ENCODE results near the gene SERPINB1.
"Not testable (repeated sequence)": the region's sequence is repeated elsewhere in the genome, so short reads cannot be mapped to it uniquely, and the experiment has no call there.

SERPINB1 gene

DNA sequence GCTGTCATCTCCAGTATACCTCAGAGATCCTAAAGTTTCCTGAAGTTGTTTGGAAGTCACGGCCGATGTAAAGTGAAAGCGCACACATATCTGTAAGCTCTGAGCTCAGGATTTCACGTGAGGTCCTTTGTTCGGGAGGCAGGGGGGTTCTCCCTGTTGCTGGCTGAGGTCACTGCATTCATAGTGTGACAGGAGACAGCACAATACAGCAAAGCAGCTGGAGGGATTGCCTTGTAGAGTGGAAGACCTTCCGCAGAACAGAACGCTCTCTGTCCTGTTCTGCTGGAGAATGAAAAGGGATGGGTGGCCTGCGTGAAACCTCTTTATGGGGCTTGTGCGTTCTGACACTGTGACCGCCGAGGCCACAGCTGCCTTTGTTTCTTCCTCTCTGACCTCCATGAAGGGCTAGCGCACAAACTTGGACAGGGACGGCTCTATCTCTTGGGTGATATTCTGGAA, 13.4 kb upstream of the SERPINB1 start:
- no peak overlapping the region for H3K4me3 ChIP-seq (ENCODE audit: low read depth, low read length)

DNA sequence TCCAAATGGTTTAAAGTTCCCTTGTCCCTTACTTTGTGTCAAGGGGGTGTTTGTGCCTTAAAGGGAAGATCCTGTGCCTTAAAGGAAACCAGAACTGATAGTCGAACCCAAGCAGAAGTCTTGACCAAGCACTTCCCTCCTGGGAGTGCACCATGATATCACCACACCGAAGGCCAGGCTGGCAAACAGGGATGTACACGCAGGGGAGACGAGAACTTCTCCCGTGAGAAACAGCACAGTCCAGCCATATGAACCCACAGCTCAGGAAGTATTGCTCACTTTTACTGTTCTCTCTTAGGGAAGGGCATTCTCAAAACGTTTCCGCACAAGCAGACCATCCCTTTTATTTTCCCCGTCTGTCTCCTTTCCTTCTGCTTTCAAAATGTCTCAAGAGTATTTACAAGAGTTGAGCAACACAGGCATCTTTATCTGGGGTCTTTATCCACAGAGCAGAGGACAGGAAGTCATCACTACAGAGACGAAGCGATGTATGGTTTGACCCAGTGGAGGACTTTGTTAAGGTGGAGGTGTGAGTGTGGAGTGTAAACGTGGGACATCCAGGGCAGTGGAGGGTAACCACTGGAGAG, 12.8 kb upstream of the SERPINB1 start:
- no peak for DNase-seq
- Histone ChIP-seq H3K27me3 (no peaks in the 10 kb centered on the region), H3K36me3 (no peaks in the 10 kb centered on the region), H3K4me3 (ENCODE audit: low read depth, low read length) (no peak overlapping the region), H3K9me3 (no peaks in the 10 kb centered on the region), H3K4me1 (peaks cover 14% of the 10 kb centered on the region)
- TF ChIP-seq, protein P1, sequence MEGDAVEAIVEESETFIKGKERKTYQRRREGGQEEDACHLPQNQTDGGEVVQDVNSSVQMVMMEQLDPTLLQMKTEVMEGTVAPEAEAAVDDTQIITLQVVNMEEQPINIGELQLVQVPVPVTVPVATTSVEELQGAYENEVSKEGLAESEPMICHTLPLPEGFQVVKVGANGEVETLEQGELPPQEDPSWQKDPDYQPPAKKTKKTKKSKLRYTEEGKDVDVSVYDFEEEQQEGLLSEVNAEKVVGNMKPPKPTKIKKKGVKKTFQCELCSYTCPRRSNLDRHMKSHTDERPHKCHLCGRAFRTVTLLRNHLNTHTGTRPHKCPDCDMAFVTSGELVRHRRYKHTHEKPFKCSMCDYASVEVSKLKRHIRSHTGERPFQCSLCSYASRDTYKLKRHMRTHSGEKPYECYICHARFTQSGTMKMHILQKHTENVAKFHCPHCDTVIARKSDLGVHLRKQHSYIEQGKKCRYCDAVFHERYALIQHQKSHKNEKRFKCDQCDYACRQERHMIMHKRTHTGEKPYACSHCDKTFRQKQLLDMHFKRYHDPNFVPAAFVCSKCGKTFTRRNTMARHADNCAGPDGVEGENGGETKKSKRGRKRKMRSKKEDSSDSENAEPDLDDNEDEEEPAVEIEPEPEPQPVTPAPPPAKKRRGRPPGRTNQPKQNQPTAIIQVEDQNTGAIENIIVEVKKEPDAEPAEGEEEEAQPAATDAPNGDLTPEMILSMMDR (IDR thresholded peaks at IDR 0.05; ENCODE audit: low read depth, low read length), result no peak

More for the DNA sequence above, 13.4 kb upstream of the SERPINB1 start:
- H3K27me3 ChIP-seq, result no peaks in the 10 kb centered on the region
- DNase-seq, result no peak
- no peaks in the 10 kb centered on the region for H3K36me3 ChIP-seq
- TF ChIP-seq, protein P1 (IDR thresholded peaks at IDR 0.05; ENCODE audit: low read depth, low read length), result no peak
- no peaks in the 10 kb centered on the region for H3K9me3 ChIP-seq
- H3K4me1 ChIP-seq, result peaks cover 14% of the 10 kb centered on the region

DNA sequence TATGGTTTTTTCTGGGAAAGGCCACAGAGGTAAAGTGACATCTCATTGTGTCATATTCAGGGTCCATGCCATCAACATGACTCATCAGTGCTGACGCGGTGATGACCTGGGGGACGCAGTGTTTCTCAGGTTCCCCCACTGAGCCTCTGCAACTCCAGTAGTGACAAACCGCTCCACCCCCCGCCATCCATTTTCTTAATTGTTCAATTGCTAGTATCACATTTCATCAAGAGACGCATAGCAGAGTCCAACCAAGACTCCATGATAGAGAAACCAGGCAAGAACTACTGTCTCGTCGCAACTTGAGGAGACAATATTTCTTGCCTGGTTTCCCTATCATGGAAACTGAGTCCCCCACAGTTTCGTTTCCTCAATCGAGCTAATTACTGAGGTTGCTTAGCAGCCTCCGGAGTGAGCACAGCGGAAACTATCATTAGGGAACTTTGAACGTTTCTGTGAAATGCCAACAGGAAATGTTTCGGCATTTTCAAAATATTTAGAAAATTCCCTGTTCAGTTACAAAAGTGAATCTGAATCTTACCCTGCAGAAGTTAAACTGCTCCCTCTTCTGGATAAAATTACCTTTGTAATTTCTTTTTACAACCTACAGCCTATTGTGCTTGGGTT, 12.2 kb upstream of the SERPINB1 start:
- Histone ChIP-seq H3K4me1 (peaks cover 13% of the 10 kb centered on the region), H3K27me3 (no peaks in the 10 kb centered on the region), H3K36me3 (no peaks in the 10 kb centered on the region), H3K4me3 (ENCODE audit: low read depth, low read length) (no peak overlapping the region), H3K9me3 (no peaks in the 10 kb centered on the region)
- no peak for DNase-seq
- TF ChIP-seq, protein P1 (IDR thresholded peaks at IDR 0.05; ENCODE audit: low read depth, low read length), result no peak

DNA sequence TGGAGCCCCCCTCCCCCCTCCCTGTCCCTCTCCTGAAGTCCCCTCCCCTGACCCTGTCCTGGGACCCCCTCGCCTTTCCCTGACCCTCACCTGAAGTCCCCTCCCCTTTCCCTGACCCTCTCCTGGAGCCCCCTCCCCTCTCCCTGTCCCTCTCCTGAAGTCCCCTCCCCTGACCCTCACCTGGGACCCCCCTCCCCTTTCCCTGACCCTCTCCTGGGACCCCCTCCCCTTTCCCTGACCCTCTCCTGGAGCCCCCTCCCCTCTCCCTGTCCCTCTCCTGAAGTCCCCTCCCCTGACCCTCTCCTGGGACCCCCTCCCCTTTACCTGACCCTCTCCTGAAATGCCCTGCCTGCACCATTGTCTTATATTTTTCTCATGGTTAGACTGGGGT, 11.7 kb upstream of the SERPINB1 start:
- H3K9me3 ChIP-seq; H3K27me3 ChIP-seq; H3K4me3 ChIP-seq (ENCODE audit: low read depth, low read length); H3K36me3 ChIP-seq; H3K4me1 ChIP-seq; DNase-seq: not testable (repeated sequence)

DNA sequence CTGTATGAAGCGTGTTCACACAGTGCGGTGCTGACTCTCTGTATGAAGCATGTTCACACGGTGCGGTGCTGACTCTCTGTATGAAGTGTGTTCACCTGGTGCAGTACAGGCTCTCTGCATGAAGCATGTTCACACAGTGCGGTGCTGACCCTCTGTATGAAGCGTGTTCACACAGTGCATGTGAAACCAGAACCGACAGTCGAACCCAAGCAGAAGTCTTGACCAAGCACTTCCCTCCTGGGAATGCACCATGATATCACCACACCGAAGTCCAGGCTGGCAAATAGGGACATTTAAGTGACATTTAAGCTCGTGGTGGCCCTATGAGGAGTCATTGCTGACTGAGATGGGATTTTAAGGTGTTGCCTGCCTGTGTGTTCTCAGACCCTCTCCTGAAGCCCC, 11.3 kb upstream of the SERPINB1 start:
- H3K4me1 ChIP-seq, result peaks cover 6% of the 10 kb centered on the region

DNA sequence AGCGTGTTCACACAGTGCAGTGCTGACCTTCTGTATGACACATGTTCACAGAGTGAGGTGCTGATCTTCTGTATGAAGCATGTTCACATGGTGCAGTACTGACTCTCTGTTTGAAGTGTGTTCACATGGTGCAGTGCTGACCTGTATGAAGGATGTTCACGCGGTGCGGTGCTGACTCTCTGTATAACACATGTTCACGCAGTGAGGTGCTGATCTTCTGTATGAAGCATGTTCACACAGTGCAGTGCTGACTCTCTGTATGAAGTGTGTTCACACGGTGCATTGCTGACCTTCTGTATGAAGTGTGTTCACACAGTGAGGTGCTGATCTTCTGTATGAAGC, 10.8 kb upstream of the SERPINB1 start:
- Histone ChIP-seq H3K36me3 (no peaks in the 10 kb centered on the region), H3K9me3 (no peaks in the 10 kb centered on the region), H3K4me1 (peaks cover 2% of the 10 kb centered on the region), H3K4me3 (ENCODE audit: low read depth, low read length) (no peak overlapping the region), H3K27me3 (no peaks in the 10 kb centered on the region)
- no peak for DNase-seq
- TF ChIP-seq, protein P1 (IDR thresholded peaks at IDR 0.05; ENCODE audit: low read depth, low read length), result no peak

More for the DNA sequence above, 11.3 kb upstream of the SERPINB1 start:
- Histone ChIP-seq H3K4me3 (ENCODE audit: low read depth, low read length) (no peak overlapping the region), H3K36me3 (no peaks in the 10 kb centered on the region), H3K9me3 (no peaks in the 10 kb centered on the region), H3K27me3 (no peaks in the 10 kb centered on the region)
- no peak for DNase-seq
- TF ChIP-seq, protein P1 (IDR thresholded peaks at IDR 0.05; ENCODE audit: low read depth, low read length), result no peak

All from BE2C (cell line).